GM10248 (cell line): ENCODE results near the gene PHLDB1.

Experiments
- CTCF ChIA-PET: fragments of 300-600 bp; sonication (Branson Sonifier 250); formaldehyde crosslinking; extraction: SDS; loops from one replicate; lab custom pipeline; 2021; ENCODE audit warnings: antibody characterized with exemption; lab: Yijun Ruan, JAX
- POLR2A ChIA-PET: fragments of 350-650 bp; sonication (Branson Sonifier 250); formaldehyde crosslinking; extraction: SDS; loops from one replicate; lab custom pipeline; 2020; ENCODE audit warnings: antibody characterized with exemption; lab: Yijun Ruan, JAX
- DNase-seq: peaks from one replicate; pipeline ENCODE4 v3.0.0; 2012; ENCODE audit errors: extremely low spot score
- CTCF ChIP-seq: IDR thresholded peaks from 2 replicates; pipeline ENCODE4 v1.5.1; 2012; ENCODE audit warnings: mild to moderate bottlenecking, low read depth; ENCODE audit errors: extremely low read depth, missing control alignments, control extremely low read depth

The PHLDB1 gene

GRCh38 chr11:118625036-118625690 lies 17.7 kb downstream of the PHLDB1 start:
- DNase-seq: no peak
- POLR2A ChIA-PET: no interaction called here
- TF ChIP-seq CTCF: no peak
- CTCF ChIA-PET: interaction anchor here (1.2 kb wide), 1 partner anchor 12 kb away, joined by 4 read pairs; no protein-coding TSS in a partner anchor

- ChIA-PET POLR2A (no interaction called here), CTCF (interaction anchor here (1.2 kb wide), 1 partner anchor 11 kb away, joined by 4 read pairs; no protein-coding TSS in a partner anchor)
- TF ChIP-seq CTCF: no peak
- no peak for DNase-seq
These were observed 18.6 kb downstream of the PHLDB1 start for GRCh38 chr11:118625976-118626375.

- CTCF ChIA-PET: interaction anchor here (1.2 to 1.4 kb wide), 3 partner anchors 14 to 32 kb away, joined by 3 to 4 read pairs (median 3); no protein-coding TSS in a partner anchor
- DNase-seq: no peak
- POLR2A ChIA-PET: no interaction called here
- TF ChIP-seq CTCF: no peak
These were observed 20.2 kb downstream of the PHLDB1 start for GRCh38 chr11:118627566-118627965.

GRCh38 chr11:118628031-118628430 lies 20.6 kb downstream of the PHLDB1 start:
- POLR2A ChIA-PET: no interaction called here
- TF ChIP-seq CTCF: no peak
- DNase-seq: no peak
- CTCF ChIA-PET: interaction anchor here (1.3 to 1.4 kb wide), 2 partner anchors 15 to 31 kb away, joined by 3 to 4 read pairs; no protein-coding TSS in a partner anchor

GRCh38 chr11:118628432-118628831 lies 21.0 kb downstream of the PHLDB1 start:
- TF ChIP-seq CTCF: no peak
- ChIA-PET POLR2A (no interaction called here), CTCF (interaction anchor here (1.4 kb wide), 1 partner anchor 15 kb away, joined by 3 read pairs; no protein-coding TSS in a partner anchor)
- DNase-seq: no peak

- CTCF ChIA-PET: interaction anchor here (1.4 kb wide), 1 partner anchor 16 kb away, joined by 3 read pairs; no protein-coding TSS in a partner anchor
- POLR2A ChIA-PET: no interaction called here
- TF ChIP-seq CTCF: no peak
These were observed 21.6 kb downstream of the PHLDB1 start for GRCh38 chr11:118628861-118629549.

More at GRCh38 chr11:118628861-118629549, 21.6 kb downstream of the PHLDB1 start:
- DNase-seq: no peak
